A549 (cell line): ENCODE results near the gene SPECC1L. TPM values are rescaled to one million over a fixed set of nuclear protein-coding genes. Genes with fewer than 3 reads are reported as not detected.

ENCODE experiments used
- ATAC-seq, 2 experiments: fragments of 200-7000 bp in 1 of 2; fragments of >200 bp in 1 of 2; cut with Nextera tagmentation in 1 of 2; cut with Tn5 transposase in 1 of 2; 3 replicates each; pipeline versions ENCODE4 v1.8.0 to v1.9.1; 2018 to 2020; ENCODE audit warnings: mild to moderate bottlenecking in 1 of 2, moderate library complexity in 1 of 2
- CTCF ChIA-PET: fragments of 300-600 bp; sonication (Branson Sonifier 250); formaldehyde crosslinking; extraction: SDS; loops from one replicate; lab custom pipeline; 2021; ENCODE audit warnings: antibody characterized with exemption, inconsistent platforms; lab: Yijun Ruan, JAX
- POLR2A ChIA-PET: fragments of 350-600 bp; formaldehyde crosslinking; extraction: SDS; loops from one replicate; lab custom pipeline; 2021; ENCODE audit warnings: antibody characterized with exemption, inconsistent platforms; lab: Yijun Ruan, JAX
- DNase-seq, 2 experiments: peaks; one replicate each; pipeline versions ENCODE4 v3.0.0 to v3.0.0-alpha.2; 2011 to 2016; ENCODE audit warnings: low read depth in 1 of 2, low spot score in 1 of 2
- FAIRE-seq: peaks from 2 replicates; lab custom pipeline; 2011; peaks lifted over from hg19 to GRCh38; lab: Jason Lieb, UNC
- H3K27ac ChIP-seq, 2 experiments: fragments of >200 bp; sonication (Bioruptor Twin); formaldehyde crosslinking; 3 replicates each; pipeline ENCODE4 v1.5.1; 2016 to 2017
- H3K4me1 ChIP-seq: fragments of >200 bp; sonication (Bioruptor Twin); formaldehyde crosslinking; 3 replicates; pipeline ENCODE4 v1.6.1; 2016
- H3K4me2 ChIP-seq: fragments of >200 bp; sonication (Bioruptor Twin); formaldehyde crosslinking; 3 replicates; pipeline ENCODE4 v1.6.1; 2016
- H3K4me3 ChIP-seq: fragments of >200 bp; sonication (Bioruptor Twin); formaldehyde crosslinking; 3 replicates; pipeline ENCODE4 v1.5.1; 2016
- H3K9me3 ChIP-seq: fragments of >200 bp; sonication (Bioruptor Twin); formaldehyde crosslinking; 3 replicates; pipeline ENCODE4 v1.6.1; 2016
- ATOH8 ChIP-seq: fragments of 250-450 bp; sonication (Bioruptor Pico); IDR thresholded peaks from 2 replicates; pipeline ENCODE4 v1.5.0; 2020; ENCODE audit warnings: low read depth, mild to moderate bottlenecking, moderate library complexity
- BCL3 ChIP-seq: fragments of >200 bp; sonication (Bioruptor Twin); formaldehyde crosslinking; IDR thresholded peaks from 3 replicates; pipeline ENCODE4 v1.6.1; 2016
- CBX8 ChIP-seq: fragments of 200-600 bp; sonication (generic); IDR thresholded peaks from 2 replicates; pipeline ENCODE4 v1.6.1; 2016
- CHD4 ChIP-seq: fragments of 200-600 bp; sonication (generic); IDR thresholded peaks from 2 replicates; pipeline ENCODE4 v1.6.1; 2016; ENCODE audit warnings: antibody characterized with exemption, mild to moderate bottlenecking, borderline replicate concordance
- ELK1 ChIP-seq: fragments of 150-350 bp; IDR thresholded peaks from 2 replicates; pipeline ENCODE4 v1.6.1; 2014; ENCODE audit warnings: low read depth, mild to moderate bottlenecking, low read length
- EP300 ChIP-seq, 2 experiments: fragments of >200 bp; sonication (Bioruptor Twin); formaldehyde crosslinking; IDR thresholded peaks; 2 replicates in 1 of 2; 3 replicates in 1 of 2; pipeline ENCODE4 v1.6.1; 2016 to 2017
- FOSB ChIP-seq: fragments of 250-450 bp; sonication (Bioruptor Pico); IDR thresholded peaks from 2 replicates; pipeline ENCODE4 v1.5.0; 2020; ENCODE audit warnings: mild to moderate bottlenecking, moderate library complexity
- HOXA7 ChIP-seq: fragments of 250-450 bp; sonication (Bioruptor Pico); IDR thresholded peaks from 2 replicates; pipeline ENCODE4 v1.5.0; 2020; ENCODE audit warnings: mild to moderate bottlenecking, moderate library complexity
- NPAS2 ChIP-seq: fragments of 250-450 bp; sonication (Bioruptor Pico); IDR thresholded peaks from 2 replicates; pipeline ENCODE4 v1.8.0; 2022; ENCODE audit warnings: mild to moderate bottlenecking, moderate library complexity, borderline replicate concordance
- PBX3 ChIP-seq: IDR thresholded peaks from 2 replicates; pipeline ENCODE4 v1.6.1; 2012
- PHF8 ChIP-seq: fragments of 200-600 bp; sonication (generic); IDR thresholded peaks from 2 replicates; pipeline ENCODE4 v1.6.1; 2016; ENCODE audit warnings: low read depth, mild to moderate bottlenecking, antibody characterized with exemption, moderate library complexity, borderline replicate concordance
- POLR2A ChIP-seq: IDR thresholded peaks from 2 replicates; pipeline ENCODE4 v1.6.1; 2012; ENCODE audit warnings: mild to moderate bottlenecking, low read length
- RAD21 ChIP-seq, 2 experiments: fragments of >200 bp in 1 of 2; sonication (Bioruptor Twin) in 1 of 2; formaldehyde crosslinking in 1 of 2; IDR thresholded peaks in 1 of 2; conservative IDR thresholded peaks in 1 of 2; 2 replicates in 1 of 2; 3 replicates in 1 of 2; pipeline ENCODE4 v1.6.1; 2012 to 2018; ENCODE audit warnings: inconsistent platforms in 1 of 2
- RARB ChIP-seq: fragments of 250-450 bp; sonication (Bioruptor Pico); IDR thresholded peaks from 2 replicates; pipeline ENCODE4 v1.8.0; 2021; ENCODE audit warnings: mild to moderate bottlenecking, moderate library complexity
- REST ChIP-seq: fragments of 200-600 bp; sonication (generic); IDR thresholded peaks from 2 replicates; pipeline ENCODE4 v1.6.1; 2016; ENCODE audit warnings: antibody characterized with exemption, mild to moderate bottlenecking, moderate library complexity
- RFX5 ChIP-seq: fragments of 450-650 bp; IDR thresholded peaks from 2 replicates; pipeline ENCODE4 v1.7.1; 2014; ENCODE audit warnings: antibody characterized with exemption, mild to moderate bottlenecking, moderate library complexity
- SREBF2 ChIP-seq: fragments of 450-650 bp; IDR thresholded peaks from 2 replicates; pipeline ENCODE4 v1.6.1; 2014; ENCODE audit warnings: mild to moderate bottlenecking, moderate library complexity
- USF2 ChIP-seq: fragments of 450-650 bp; IDR thresholded peaks from 2 replicates; pipeline ENCODE4 v1.6.1; 2014; ENCODE audit warnings: antibody characterized with exemption
- ZFP36 ChIP-seq: fragments of 450-650 bp; IDR thresholded peaks from 2 replicates; pipeline ENCODE4 v1.6.1; 2014; ENCODE audit warnings: borderline replicate concordance; ENCODE audit not compliant: partially characterized antibody
- ZNF302 ChIP-seq: fragments of 250-450 bp; sonication (Bioruptor Pico); IDR thresholded peaks from 2 replicates; pipeline ENCODE4 v1.9.0; 2021; ENCODE audit warnings: inconsistent platforms, mild to moderate bottlenecking, moderate library complexity
- WGBS: methylation state at CpG from one replicate; pipeline ENCODE4 v1.1.6; 2017; ENCODE audit errors: missing lambda C conversion rate; 5-methylcytosine and 5-hydroxymethylcytosine counted together
- polyA plus RNA-seq, 4 experiments: library from polyadenylated mRNA; depleted of rRNA in 3 of 4; stranded (reverse); fragments of >200 nt; fragmentation: RNase III in 1 of 4; extraction: RNeasy Plus Mini Kit Qiagen cat#74134 plus additional on column Dnase treatment in 1 of 4; gene quantifications; 2 replicates in 3 of 4; 3 replicates in 1 of 4; pipeline ENCODE4 v1.2.3, GENCODE V29; 2011 to 2017

Gene SPECC1L
- polyA plus RNA-seq, 2 of the 4 experiments (the other 2 are of a cell fraction), result 14.8 to 25.2 TPM

GRCh38 chr22:24289114-24289513 lies 18.5 kb downstream of the SPECC1L start:
- ATAC-seq, result peak in 1 of 2 experiments; percentile 33; a peak in 2 of 6 replicates
- H3K27ac ChIP-seq, result 0 out of 6 replicates have a peak overlapping the region, but pooled peaks of 1 of the 2 experiments have one; percentile 4
- peaks cover 57% of the 10 kb centered on the region for H3K4me1 ChIP-seq
- no peaks in the 10 kb centered on the region for H3K9me3 ChIP-seq
- H3K4me3 ChIP-seq, result no peak overlapping the region
- WGBS, result 11% methylated on average over 4 of the region's 4 CpGs
- POLR2A ChIA-PET, result no interaction called here
- H3K4me2 ChIP-seq, result peak overlapping the region; percentile 51
- CTCF ChIA-PET, result interaction anchor here (0.6 to 1.1 kb wide), 3 partner anchors 14 to 233 kb away, joined by 3 read pairs; no protein-coding TSS in a partner anchor
- no peak for DNase-seq
- no peak for FAIRE-seq
- no peak for TF ChIP-seq ZNF302 (CRISPR knock-in tag)
- TF ChIP-seq SREBF2, result no peak
- no peak for TF ChIP-seq RAD21 (conservative IDR thresholded peaks at IDR 0.05 in 1 of 2, IDR thresholded peaks at IDR 0.05 in 1 of 2)
- TF ChIP-seq PBX3, result no peak
- TF ChIP-seq ELK1, result no peak
- no peak for TF ChIP-seq RARB
- TF ChIP-seq ATOH8 (CRISPR knock-in tag), result no peak
- TF ChIP-seq USF2, result no peak
- TF ChIP-seq REST, result no peak
- TF ChIP-seq EP300 (IDR thresholded peaks at IDR 0.05), result no peak
- no peak for TF ChIP-seq CBX8
- TF ChIP-seq RFX5, result no peak
- TF ChIP-seq HOXA7 (CRISPR knock-in tag), result no peak
- no peak for TF ChIP-seq POLR2A

- ATAC-seq (no peak; a peak in 2 of 6 replicates), DNase-seq (no peak), FAIRE-seq (no peak)
- Histone ChIP-seq H3K4me2 (peak overlapping the region; percentile 51), H3K4me1 (peaks cover 53% of the 10 kb centered on the region), H3K4me3 (no peak overlapping the region), H3K9me3 (no peaks in the 10 kb centered on the region), H3K27ac (0 out of 6 replicates have a peak overlapping the region, but pooled peaks of 1 of the 2 experiments have one; percentile 10)
- no peak for TF ChIP-seq RAD21 (conservative IDR thresholded peaks at IDR 0.05 in 1 of 2, IDR thresholded peaks at IDR 0.05 in 1 of 2)
- TF ChIP-seq SREBF2, result no peak
- no peak for TF ChIP-seq CHD4
- no peak for TF ChIP-seq PHF8
- TF ChIP-seq ZNF302 (CRISPR knock-in tag), result no peak
- no peak for TF ChIP-seq NPAS2
- TF ChIP-seq BCL3, result no peak
- TF ChIP-seq FOSB (CRISPR knock-in tag), result no peak
- no peak for TF ChIP-seq PBX3
- TF ChIP-seq ZFP36, result no peak
- 62% methylated on average over 4 of the region's 4 CpGs for WGBS
- CTCF ChIA-PET, result interaction anchor here (1.0 to 1.1 kb wide), 2 partner anchors 13 to 232 kb away, joined by 3 read pairs; no protein-coding TSS in a partner anchor
- POLR2A ChIA-PET, result no interaction called here
Observed at GRCh38 chr22:24289741-24290163, 19.1 kb downstream of the SPECC1L start.
